HG03565 (cell line): ENCODE results near the gene KCNC3.

Experiments
- ATAC-seq: cut with Tn5 transposase; IDR thresholded peaks from one replicate; pipeline ENCODE4 v1.9.1; 2021; ENCODE audit warnings: mild to moderate bottlenecking, moderate library complexity; ENCODE audit not compliant: unreplicated experiment

The KCNC3 gene

DNA sequence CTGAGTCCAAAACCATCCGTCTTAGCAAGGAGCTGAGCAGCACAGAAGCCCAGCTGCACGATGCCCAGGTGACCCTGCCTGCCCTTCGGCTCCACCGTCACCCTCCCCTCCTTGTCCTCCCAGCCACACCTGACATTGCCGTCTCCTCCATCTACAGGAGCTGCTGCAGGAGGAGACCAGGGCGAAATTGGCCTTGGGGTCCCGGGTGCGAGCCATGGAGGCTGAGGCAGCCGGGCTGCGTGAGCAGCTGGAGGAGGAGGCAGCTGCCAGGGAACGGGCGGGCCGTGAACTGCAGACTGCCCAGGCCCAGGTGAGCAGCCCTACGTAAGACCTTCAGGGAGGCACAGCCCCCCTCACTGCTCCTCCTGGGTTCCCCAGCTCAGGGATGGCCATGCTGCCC is 49.1 kb downstream of the KCNC3 start:
- no peak for ATAC-seq

DNA sequence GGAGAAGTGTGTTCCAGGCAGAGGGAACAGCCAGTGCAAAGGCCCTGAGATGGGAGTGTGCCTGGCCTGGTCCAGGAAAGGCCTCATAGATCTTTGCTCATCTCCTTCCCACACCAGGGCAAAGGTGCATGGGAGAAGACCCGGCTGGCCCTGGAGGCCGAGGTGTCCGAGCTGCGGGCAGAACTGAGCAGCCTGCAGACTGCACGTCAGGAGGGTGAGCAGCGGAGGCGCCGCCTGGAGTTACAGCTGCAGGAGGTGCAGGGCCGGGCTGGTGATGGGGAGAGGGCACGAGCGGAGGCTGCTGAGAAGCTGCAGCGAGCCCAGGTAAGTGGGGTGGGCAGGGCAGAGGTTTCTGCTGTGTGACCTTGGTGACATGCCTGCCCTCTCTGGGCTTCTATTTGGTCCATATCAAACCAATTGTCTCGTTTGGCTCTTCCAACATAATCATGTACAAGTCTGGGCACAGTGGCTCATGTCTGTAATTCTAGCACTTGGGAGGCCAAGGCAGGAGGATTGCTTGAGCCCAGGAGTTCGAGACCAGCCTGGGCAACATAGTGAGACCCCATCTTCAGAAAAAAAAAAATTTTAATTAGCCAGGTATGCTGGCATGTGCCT is 51.1 kb downstream of the KCNC3 start:
- ATAC-seq, result no peak

GRCh38 chr19:50276370-50277063 is 52.7 kb downstream of the KCNC3 start:
- ATAC-seq, result no peak

DNA sequence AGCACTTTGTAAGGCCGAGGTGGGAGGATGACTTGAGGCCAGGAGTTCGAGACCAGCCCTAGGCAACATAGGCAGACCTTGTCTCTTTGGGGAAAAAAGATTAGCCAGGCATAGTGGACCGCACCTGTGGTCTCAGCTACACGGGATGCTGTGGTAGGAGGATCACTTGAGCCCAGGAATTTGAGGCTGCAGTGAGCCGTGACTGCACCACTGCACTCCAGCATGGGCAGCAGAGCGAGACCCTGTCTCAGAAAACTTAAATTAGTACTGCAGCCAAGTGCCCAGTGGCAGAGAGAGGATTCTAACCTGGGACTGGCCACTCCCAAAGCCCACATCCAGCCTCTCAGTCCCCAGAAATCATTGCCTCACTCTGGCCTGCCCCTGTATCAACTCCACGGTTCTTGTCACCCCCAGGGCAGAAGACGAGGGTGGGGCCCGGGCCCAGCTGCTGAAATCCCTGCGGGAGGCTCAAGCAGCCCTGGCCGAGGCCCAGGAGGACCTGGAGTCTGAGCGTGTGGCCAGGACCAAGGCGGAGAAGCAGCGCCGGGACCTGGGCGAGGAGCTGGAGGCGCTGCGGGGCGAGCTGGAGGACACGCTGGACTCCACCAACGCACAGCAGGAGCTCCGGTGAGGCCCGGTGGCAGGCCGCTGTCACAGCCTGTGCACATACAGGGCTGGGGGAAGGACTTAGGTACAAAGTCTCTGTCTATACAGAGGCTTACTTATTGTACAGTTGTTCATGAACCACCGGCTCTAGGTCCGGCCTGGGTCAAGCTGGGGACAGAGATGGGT is 53.4 kb downstream of the KCNC3 start:
- ATAC-seq, result no peak

- ATAC-seq, result no peak
Observed at GRCh38 chr19:50273821-50274220, 55.4 kb downstream of the KCNC3 start.

DNA sequence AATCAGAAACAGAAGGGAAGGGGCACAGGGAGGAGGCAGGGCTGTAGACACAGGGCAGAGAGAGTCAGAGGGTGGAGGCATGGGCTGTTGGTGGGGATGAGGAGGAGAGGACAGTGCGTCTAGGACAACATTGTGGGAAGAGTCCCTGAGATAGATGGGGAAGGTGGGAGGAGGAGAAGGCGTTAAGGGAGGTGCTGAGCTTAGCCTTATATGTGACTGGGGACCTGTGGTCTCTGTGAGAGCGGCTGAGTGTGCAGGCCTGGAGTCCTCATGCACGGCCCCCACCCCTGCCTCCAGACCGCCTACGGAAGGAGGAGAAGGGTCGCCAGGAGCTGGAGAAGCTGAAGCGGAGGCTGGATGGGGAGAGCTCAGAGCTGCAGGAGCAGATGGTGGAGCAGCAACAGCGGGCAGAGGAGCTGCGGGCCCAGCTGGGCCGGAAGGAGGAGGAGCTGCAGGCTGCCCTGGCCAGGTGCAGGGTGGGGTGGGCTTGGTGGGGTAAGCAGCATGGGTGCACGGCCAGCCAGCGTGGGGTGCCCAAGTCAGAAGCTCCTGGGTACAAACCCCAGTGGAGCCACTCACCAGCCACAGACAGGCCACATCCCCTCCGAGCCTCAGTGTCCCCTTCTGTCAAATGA is 56.8 kb downstream of the KCNC3 start:
- ATAC-seq, result no peak

DNA sequence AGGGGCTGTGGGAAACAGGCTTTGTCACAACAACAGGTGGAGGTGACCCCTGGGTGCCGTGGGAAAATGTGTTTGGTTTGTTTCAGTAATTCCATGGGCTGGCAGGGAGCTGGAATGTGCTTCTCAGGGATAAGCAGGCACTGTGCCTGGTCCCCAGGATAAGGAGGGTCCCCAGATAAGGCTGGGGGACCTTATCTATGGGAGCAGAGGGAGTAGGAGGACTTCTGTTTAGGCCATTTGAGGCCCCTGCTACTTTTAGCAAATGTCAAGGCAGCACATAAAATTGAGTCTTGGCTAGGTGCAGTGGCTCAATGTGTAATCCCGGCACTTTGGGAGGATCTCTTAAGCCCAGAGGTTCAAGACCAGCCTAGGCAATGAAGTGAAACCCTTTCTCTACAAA is 59.5 kb downstream of the KCNC3 start:
- ATAC-seq, result no peak

- ATAC-seq, result no peak
Observed at GRCh38 chr19:50268501-50268900, 60.7 kb downstream of the KCNC3 start.

DNA sequence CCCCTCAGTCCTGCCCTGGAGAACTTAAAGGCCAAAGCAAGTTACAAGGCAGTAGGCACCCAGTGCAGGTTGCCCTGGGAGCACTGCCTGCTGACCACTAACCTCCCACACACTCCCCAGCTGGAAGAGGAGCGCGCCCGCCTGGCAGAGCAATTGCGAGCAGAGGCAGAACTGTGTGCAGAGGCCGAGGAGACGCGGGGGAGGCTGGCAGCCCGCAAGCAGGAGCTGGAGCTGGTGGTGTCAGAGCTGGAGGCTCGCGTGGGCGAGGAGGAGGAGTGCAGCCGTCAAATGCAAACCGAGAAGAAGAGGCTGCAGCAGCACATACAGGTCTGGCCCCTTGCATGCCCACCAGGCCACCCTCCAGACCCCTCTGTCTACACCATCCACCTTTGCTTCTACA is 61.1 kb downstream of the KCNC3 start:
- no peak for ATAC-seq

- no peak for ATAC-seq
Observed at GRCh38 chr19:50266896-50267295, 62.3 kb downstream of the KCNC3 start.

- ATAC-seq, result no peak
Observed at GRCh38 chr19:50266041-50266440, 63.1 kb downstream of the KCNC3 start.

DNA sequence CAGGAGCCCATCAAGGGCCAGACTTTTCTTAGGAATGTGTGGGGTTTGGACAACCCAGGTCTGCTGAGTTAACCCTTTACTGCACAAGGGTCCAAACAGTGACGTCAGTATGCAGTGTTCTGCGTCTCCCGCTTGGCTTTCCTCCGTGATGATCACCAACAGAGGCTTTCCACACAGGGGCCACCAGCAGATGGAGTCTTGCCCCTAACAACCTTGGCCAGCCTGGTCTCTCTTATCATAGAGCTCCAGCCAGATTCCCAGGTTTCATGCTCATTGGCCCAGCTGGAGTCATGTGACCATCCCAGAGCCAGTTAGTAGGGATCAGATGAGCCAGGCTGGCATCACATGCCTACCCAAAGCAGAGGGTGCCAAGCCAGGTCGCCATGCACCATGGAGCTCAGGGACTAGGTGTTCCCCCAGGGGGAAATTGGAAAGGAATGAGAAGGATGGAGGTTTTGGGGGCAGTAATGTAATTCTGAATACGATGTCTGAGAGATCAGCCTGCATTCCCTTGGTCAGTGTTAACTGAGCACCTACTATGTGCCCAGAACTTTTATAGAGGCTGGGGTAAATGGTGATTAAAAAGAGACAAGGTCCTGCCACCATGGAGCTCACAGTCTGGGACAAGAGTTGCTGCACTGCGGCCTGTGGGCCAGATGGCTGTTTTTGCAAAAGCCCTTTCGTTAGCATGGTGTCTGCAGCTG is 64.5 kb downstream of the KCNC3 start:
- no peak for ATAC-seq

- no peak for ATAC-seq
Observed at GRCh38 chr19:50263176-50263575, 66.0 kb downstream of the KCNC3 start.
